SK-N-SH (cell line): ENCODE results near the gene TECPR1.

Source experiments
- CHD2 ChIP-seq: fragments of 150-350 bp; IDR thresholded peaks from 2 replicates; pipeline ENCODE4 v1.6.1; 2018; ENCODE audit warnings: low read length; ENCODE audit not compliant: partially characterized antibody
- EP300 ChIP-seq, 2 experiments: IDR thresholded peaks; 2 replicates each; pipeline versions ENCODE4 v1.4.0 to v1.6.1; 2012; ENCODE audit warnings: borderline replicate concordance in 1 of 2, low read depth in 1 of 2, low read length in 1 of 2
- MXI1 ChIP-seq: IDR thresholded peaks from 2 replicates; pipeline ENCODE4 v1.6.1; 2012; ENCODE audit warnings: mild to moderate bottlenecking, low read depth, low read length, improper control_type of control experiment
- SIN3A ChIP-seq: IDR thresholded peaks from 2 replicates; pipeline ENCODE4 v1.6.1; 2012; ENCODE audit warnings: low read depth, mild to moderate bottlenecking, low read length, moderate library complexity, borderline replicate concordance
- SMC3 ChIP-seq: IDR thresholded peaks from 2 replicates; pipeline ENCODE4 v1.6.1; 2012; ENCODE audit warnings: low read depth, low read length, improper control_type of control experiment
- TEAD4 ChIP-seq: IDR thresholded peaks from 2 replicates; pipeline ENCODE4 v1.4.0; 2012; ENCODE audit warnings: mild to moderate bottlenecking, borderline replicate concordance; ENCODE audit not compliant: insufficient read depth
- TF ChIP-seq, protein P1 (sequence below): fragments of 200-600 bp; sonication (generic); IDR thresholded peaks from 2 replicates; pipeline ENCODE4 v1.6.1; 2017; ENCODE audit warnings: antibody characterized with exemption, mild to moderate bottlenecking, moderate library complexity
- TF ChIP-seq, protein P2 (sequence below): IDR thresholded peaks from 2 replicates; pipeline ENCODE4 v1.4.0; 2012; ENCODE audit warnings: low read depth, borderline replicate concordance
- TF ChIP-seq, protein P3 (sequence below): fragments of 150-350 bp; IDR thresholded peaks from 2 replicates; pipeline ENCODE4 v1.6.1; 2017; ENCODE audit warnings: antibody characterized with exemption, low read length, low read depth, borderline replicate concordance

DNA sequence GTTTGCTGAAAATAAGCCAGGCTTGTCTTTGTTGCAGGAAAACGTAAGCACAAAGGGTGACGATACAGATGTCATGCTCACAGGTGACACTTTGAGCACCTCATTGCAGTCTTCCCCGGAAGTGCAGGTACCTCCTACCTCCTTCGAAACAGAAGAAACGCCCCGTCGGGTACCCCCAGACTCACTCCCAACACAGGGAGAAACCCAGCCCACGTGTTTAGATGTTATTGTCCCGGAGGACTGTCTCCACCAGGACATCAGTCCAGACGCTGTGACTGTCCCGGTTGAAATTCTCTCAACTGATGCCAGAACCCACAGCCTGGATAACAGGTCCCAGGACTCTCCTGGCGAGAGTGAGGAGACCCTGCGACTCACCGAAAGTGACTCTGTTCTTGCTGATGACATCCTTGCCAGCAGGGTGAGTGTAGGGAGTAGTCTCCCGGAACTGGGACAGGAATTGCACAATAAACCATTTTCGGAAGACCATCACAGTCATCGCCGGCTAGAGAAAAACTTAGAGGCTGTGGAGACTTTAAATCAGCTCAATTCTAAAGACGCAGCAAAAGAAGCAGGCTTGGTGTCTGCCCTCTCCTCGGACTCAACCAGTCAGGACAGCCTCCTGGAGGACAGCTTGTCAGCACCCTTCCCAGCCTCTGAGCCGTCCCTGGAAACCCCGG is 59.1 kb downstream of the TECPR1 start:
- TF ChIP-seq TEAD4 (no peak), MXI1 (no peak), CHD2 (no peak), EP300 (IDR thresholded peaks at IDR 0.05; ENCODE audit: borderline replicate concordance in 1 of 2, low read depth in 1 of 2, low read length in 1 of 2) (no peak), SIN3A (no peak), SMC3 (no peak)
- TF ChIP-seq, protein P1, sequence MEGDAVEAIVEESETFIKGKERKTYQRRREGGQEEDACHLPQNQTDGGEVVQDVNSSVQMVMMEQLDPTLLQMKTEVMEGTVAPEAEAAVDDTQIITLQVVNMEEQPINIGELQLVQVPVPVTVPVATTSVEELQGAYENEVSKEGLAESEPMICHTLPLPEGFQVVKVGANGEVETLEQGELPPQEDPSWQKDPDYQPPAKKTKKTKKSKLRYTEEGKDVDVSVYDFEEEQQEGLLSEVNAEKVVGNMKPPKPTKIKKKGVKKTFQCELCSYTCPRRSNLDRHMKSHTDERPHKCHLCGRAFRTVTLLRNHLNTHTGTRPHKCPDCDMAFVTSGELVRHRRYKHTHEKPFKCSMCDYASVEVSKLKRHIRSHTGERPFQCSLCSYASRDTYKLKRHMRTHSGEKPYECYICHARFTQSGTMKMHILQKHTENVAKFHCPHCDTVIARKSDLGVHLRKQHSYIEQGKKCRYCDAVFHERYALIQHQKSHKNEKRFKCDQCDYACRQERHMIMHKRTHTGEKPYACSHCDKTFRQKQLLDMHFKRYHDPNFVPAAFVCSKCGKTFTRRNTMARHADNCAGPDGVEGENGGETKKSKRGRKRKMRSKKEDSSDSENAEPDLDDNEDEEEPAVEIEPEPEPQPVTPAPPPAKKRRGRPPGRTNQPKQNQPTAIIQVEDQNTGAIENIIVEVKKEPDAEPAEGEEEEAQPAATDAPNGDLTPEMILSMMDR, result no peak
- TF ChIP-seq, protein P2, sequence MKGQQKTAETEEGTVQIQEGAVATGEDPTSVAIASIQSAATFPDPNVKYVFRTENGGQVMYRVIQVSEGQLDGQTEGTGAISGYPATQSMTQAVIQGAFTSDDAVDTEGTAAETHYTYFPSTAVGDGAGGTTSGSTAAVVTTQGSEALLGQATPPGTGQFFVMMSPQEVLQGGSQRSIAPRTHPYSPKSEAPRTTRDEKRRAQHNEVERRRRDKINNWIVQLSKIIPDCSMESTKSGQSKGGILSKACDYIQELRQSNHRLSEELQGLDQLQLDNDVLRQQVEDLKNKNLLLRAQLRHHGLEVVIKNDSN, result no peak
- TF ChIP-seq, protein P3, sequence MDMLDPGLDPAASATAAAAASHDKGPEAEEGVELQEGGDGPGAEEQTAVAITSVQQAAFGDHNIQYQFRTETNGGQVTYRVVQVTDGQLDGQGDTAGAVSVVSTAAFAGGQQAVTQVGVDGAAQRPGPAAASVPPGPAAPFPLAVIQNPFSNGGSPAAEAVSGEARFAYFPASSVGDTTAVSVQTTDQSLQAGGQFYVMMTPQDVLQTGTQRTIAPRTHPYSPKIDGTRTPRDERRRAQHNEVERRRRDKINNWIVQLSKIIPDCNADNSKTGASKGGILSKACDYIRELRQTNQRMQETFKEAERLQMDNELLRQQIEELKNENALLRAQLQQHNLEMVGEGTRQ, result no peak
